BE2C (cell line): ENCODE measurements around the gene RHBDF2. TPM values are rescaled to one million over a fixed set of nuclear protein-coding genes. Genes with fewer than 3 reads are reported as not detected.

ENCODE experiments used
- DNase-seq: peaks from one replicate; pipeline ENCODE4 v3.0.0-alpha.2; 2020
- H3K27me3 ChIP-seq: fragments of 250-450 bp; sonication (Bioruptor Pico); 2 replicates; pipeline ENCODE4 v1.5.1; 2020; ENCODE audit warnings: mild to moderate bottlenecking
- H3K36me3 ChIP-seq: fragments of 250-450 bp; sonication (Bioruptor Pico); 2 replicates; pipeline ENCODE4 v1.5.1; 2020; ENCODE audit warnings: mild to moderate bottlenecking
- H3K4me1 ChIP-seq: fragments of 250-450 bp; sonication (Bioruptor Pico); 2 replicates; pipeline ENCODE4 v1.5.1; 2020
- H3K4me3 ChIP-seq: 2 replicates; pipeline ENCODE4 v1.5.1; 2011; ENCODE audit warnings: low read depth, low read length
- H3K9me3 ChIP-seq: fragments of 250-450 bp; sonication (Bioruptor Pico); 2 replicates; pipeline ENCODE4 v1.5.1; 2020
- polyA plus RNA-seq: library from polyadenylated mRNA; unstranded; fragments of >200 nt; gene quantifications from one replicate; pipeline ENCODE4 v1.2.1, GENCODE V29; 2012; ENCODE audit warnings: low read depth, missing spikeins; ENCODE audit not compliant: insufficient read length, insufficient read depth
- TF ChIP-seq, protein P1 (sequence below): IDR thresholded peaks from 2 replicates; pipeline ENCODE4 v1.5.1; 2012; ENCODE audit warnings: mild to moderate bottlenecking, low read depth, low read length

RHBDF2 gene
- 4.0 TPM for polyA plus RNA-seq

DNA sequence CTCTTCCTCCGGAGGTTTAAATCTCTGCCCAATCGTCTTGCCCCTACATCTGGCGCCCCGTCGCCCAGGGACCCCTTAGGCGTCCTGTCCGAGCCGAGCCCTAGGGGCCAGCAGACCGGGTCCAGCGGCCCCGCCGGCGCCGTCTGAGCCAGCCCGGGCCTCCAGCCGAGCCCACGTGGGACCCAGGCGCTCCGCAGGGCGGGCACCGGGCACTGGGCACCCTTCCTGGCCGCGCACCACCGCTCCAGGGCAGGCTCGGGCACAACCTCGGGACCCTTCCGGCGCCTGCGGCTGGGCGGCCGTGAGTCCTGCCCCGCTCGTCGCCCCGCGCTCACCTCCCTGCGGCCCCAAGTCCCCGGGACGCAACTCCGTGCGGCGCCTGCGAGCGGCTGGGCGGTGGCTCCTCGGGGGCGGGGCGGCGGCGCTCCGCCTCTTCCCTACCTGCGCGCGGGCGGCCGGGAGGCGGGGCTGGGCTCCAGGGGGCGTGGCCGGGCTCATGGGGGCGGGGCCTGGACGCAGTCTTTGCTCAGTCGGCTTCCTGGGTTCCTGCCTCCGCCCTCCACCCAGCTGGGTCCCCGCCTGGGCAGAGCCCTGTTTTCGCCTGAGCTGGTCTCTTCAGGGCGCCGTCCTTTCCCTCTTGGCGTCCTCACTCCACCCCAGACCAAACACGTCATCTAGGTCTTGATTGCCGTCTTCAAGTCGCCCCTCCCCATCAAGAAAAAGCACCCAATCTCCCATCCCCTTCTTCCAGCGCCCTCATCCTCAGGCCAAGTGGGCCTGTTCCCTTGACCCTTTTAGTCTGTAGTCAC, at the start of gene RHBDF2:
TSS of gene RHBDF2 (minus strand) at position 406 of the 809 bp plus-strand sequence. CDS start 19,899 bp downstream, outside the sequence.
- H3K4me1 ChIP-seq = peaks cover 16% of the 10 kb centered on the region
- peak; percentile 87 for DNase-seq
- peak within 1 kb of the TSS; percentile 64 for H3K4me3 ChIP-seq
- H3K36me3 ChIP-seq = no peaks in the 10 kb centered on the region
- no peaks in the 10 kb centered on the region for H3K27me3 ChIP-seq
- H3K9me3 ChIP-seq = no peaks in the 10 kb centered on the region
- TF ChIP-seq, protein P1, sequence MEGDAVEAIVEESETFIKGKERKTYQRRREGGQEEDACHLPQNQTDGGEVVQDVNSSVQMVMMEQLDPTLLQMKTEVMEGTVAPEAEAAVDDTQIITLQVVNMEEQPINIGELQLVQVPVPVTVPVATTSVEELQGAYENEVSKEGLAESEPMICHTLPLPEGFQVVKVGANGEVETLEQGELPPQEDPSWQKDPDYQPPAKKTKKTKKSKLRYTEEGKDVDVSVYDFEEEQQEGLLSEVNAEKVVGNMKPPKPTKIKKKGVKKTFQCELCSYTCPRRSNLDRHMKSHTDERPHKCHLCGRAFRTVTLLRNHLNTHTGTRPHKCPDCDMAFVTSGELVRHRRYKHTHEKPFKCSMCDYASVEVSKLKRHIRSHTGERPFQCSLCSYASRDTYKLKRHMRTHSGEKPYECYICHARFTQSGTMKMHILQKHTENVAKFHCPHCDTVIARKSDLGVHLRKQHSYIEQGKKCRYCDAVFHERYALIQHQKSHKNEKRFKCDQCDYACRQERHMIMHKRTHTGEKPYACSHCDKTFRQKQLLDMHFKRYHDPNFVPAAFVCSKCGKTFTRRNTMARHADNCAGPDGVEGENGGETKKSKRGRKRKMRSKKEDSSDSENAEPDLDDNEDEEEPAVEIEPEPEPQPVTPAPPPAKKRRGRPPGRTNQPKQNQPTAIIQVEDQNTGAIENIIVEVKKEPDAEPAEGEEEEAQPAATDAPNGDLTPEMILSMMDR = no peak

DNA sequence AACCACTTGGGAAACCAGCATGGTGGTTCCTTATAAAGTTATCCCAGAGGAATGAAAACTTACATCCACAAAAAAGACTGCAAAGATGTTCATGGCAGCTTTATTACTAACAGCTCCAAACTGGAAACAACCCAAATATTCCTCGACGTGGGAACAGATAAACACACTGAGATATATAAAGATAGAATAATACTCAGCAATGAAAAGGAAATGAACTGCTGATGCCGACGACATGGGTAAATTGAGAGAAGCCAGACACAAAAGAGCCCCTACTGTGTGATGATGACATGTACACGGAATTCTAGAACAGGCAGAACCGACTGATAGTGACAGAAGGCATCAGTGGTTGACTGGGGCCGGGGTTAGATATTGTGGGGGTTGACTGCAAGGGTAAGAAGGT, 48.3 kb upstream of the RHBDF2 start:
- Histone ChIP-seq H3K4me3 (no peak overlapping the region), H3K9me3 (no peaks in the 10 kb centered on the region), H3K27me3 (no peaks in the 10 kb centered on the region), H3K36me3 (peaks cover 56% of the 10 kb centered on the region), H3K4me1 (peaks cover 16% of the 10 kb centered on the region)
- TF ChIP-seq, protein P1 = no peak
- no peak for DNase-seq

DNA sequence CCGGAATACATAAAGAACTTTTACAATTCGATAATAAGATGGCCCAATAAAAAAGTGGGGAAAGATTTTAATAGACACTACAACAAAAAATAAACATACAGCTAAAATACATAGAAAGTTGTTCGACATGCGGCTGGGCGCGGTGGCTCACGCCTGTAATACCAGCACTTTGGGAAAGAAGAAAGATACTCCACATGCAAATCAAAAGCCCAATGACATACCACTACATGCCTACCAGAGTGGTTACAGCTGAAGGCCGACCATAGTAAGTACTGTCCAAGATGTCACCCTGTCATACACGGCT, 47.9 kb upstream of the RHBDF2 start:
- TF ChIP-seq, protein P1 = no peak
- peaks cover 15% of the 10 kb centered on the region for H3K4me1 ChIP-seq
- H3K4me3 ChIP-seq = no peak overlapping the region
- H3K27me3 ChIP-seq = no peaks in the 10 kb centered on the region
- H3K9me3 ChIP-seq = no peaks in the 10 kb centered on the region
- H3K36me3 ChIP-seq = peaks cover 52% of the 10 kb centered on the region
- no peak for DNase-seq

- TF ChIP-seq, protein P1 = no peak
- H3K4me1 ChIP-seq = peaks cover 11% of the 10 kb centered on the region
- no peaks in the 10 kb centered on the region for H3K9me3 ChIP-seq
- no peaks in the 10 kb centered on the region for H3K27me3 ChIP-seq
- DNase-seq = no peak
- H3K4me3 ChIP-seq = no peak overlapping the region
- peaks cover 48% of the 10 kb centered on the region for H3K36me3 ChIP-seq
Measured at GRCh38 chr17:76548378-76549214, 47.4 kb upstream of the RHBDF2 start.

DNA sequence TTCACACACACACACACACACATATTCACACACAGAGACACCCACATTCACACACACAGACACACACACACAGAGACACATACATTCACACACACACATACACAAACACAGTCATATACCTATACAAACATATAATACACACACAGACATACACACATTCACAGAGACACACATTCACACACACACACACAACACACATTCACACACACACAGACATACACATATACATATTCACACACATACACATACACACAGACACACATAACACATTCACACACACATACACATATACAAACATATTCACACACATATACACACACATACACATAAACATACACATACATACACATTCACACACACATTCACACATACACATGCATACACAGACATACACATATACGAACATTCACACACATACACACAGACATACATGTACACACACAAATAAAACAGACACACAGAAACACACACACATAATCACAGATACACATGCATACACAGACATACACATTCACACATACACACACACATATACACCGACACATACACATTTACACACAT, 46.5 kb upstream of the RHBDF2 start:
- no peaks in the 10 kb centered on the region for H3K9me3 ChIP-seq
- TF ChIP-seq, protein P1 = no peak
- peaks cover 15% of the 10 kb centered on the region for H3K4me1 ChIP-seq
- H3K4me3 ChIP-seq = no peak overlapping the region
- H3K36me3 ChIP-seq = peaks cover 41% of the 10 kb centered on the region
- no peaks in the 10 kb centered on the region for H3K27me3 ChIP-seq
- no peak for DNase-seq
